Activated CD8-positive, alpha-beta T cell treated with anti-CD3 and anti-CD28 coated beads for 36 hours (primary cell): ENCODE results near the gene HMGA1. TPM values are rescaled to one million over a fixed set of nuclear protein-coding genes. Genes with fewer than 3 reads are reported as not detected.

Source experiments
- ATAC-seq: fragments of 200-7000 bp; cut with Tn5 transposase; one replicate; pipeline ENCODE4 v1.10.0; 2021; ENCODE audit warnings: mild to moderate bottlenecking, moderate library complexity
- CTCF ChIA-PET: fragments of 350-600 bp; sonication (Branson Sonifier 250); formaldehyde crosslinking; loops from one replicate; lab custom pipeline; 2021; ENCODE audit warnings: antibody characterized with exemption; lab: Charles Lee
- POLR2A ChIA-PET: fragments of 350-600 bp; sonication (Branson Sonifier 250); formaldehyde crosslinking; loops from one replicate; lab custom pipeline; 2021; ENCODE audit warnings: antibody characterized with exemption; lab: Charles Lee
- DNase-seq: peaks from one replicate; pipeline ENCODE4 v3.0.0-alpha.2; 2020
- H3K27ac Mint-ChIP-seq: one replicate; pipeline ENCODE4 v1.8.0; 2021; ENCODE audit warnings: mild to moderate bottlenecking, mixed read lengths
- H3K27me3 Mint-ChIP-seq: one replicate; pipeline ENCODE4 v1.8.0; 2021; ENCODE audit warnings: mixed read lengths
- H3K36me3 Mint-ChIP-seq: one replicate; pipeline ENCODE4 v1.8.0; 2021; ENCODE audit warnings: low read depth, mixed read lengths
- H3K4me1 Mint-ChIP-seq: one replicate; pipeline ENCODE4 v1.8.0; 2021; ENCODE audit warnings: low read depth, mixed read lengths
- H3K4me3 Mint-ChIP-seq: one replicate; pipeline ENCODE4 v1.8.0; 2021; ENCODE audit warnings: mild to moderate bottlenecking, moderate library complexity, mixed read lengths
- H3K9me3 Mint-ChIP-seq: one replicate; pipeline ENCODE4 v1.8.0; 2021; ENCODE audit warnings: mixed read lengths
- CTCF ChIP-seq: fragments of 200-600 bp; IDR thresholded peaks from one replicate; pipeline ENCODE4 v1.8.0; 2022; ENCODE audit warnings: antibody characterized with exemption, mild to moderate bottlenecking
- intact Hi-C: fragments of 100-400 bp; cut with micrococcal nuclease; formaldehyde crosslinking; loops from one replicate; pipeline ENCODE4 v1.10.0; 2022
- total RNA-seq, 2 experiments: library from RNA; stranded (reverse); gene quantifications; one replicate each; pipeline ENCODE4 v1.2.3, GENCODE V29; 2021

HMGA1 gene
- total RNA-seq, 2 experiments from 2014 or later = 683 to 709 TPM

GRCh38 chr6:34237722-34238584, 1.3 kb downstream of the HMGA1 start:
- ChIA-PET POLR2A (interaction anchor here (0.8 to 2.4 kb wide), 15 partner anchors 9 to 519 kb away, joined by 3 to 61 read pairs (median 7); partner anchors contain the start of genes NUDT3, RPS10, SMIM29 and SNRPC), CTCF (interaction anchor here (1.4 to 1.5 kb wide), 2 partner anchors 8 to 42 kb away, joined by 3 to 7 read pairs; no protein-coding TSS in a partner anchor)
- intact Hi-C loops = loop anchor here (5.0 kb wide), 1 partner anchor 41 kb away; no protein-coding TSS in a partner anchor
- TF ChIP-seq CTCF = peak; percentile 44
- H3K4me3 Mint-ChIP-seq = peak overlapping the region; percentile 93
- peaks cover 45% of the 10 kb centered on the region for H3K4me1 Mint-ChIP-seq
- ATAC-seq (peak; percentile 14), DNase-seq (peak; percentile 80)
- H3K27ac Mint-ChIP-seq = peak overlapping the region; percentile 97
- no peaks in the 10 kb centered on the region for H3K9me3 Mint-ChIP-seq
- H3K27me3 Mint-ChIP-seq = no peaks in the 10 kb centered on the region
- H3K36me3 Mint-ChIP-seq = peaks cover 46% of the 10 kb centered on the region

GRCh38 chr6:34238585-34239499, 2.2 kb downstream of the HMGA1 start:
- no peak for ATAC-seq
- Mint-ChIP-seq H3K36me3 (peaks cover 55% of the 10 kb centered on the region), H3K27me3 (no peaks in the 10 kb centered on the region), H3K4me1 (peaks cover 54% of the 10 kb centered on the region), H3K27ac (peak overlapping the region; percentile 97), H3K9me3 (no peaks in the 10 kb centered on the region), H3K4me3 (peak overlapping the region; percentile 93)
- intact Hi-C loops = loop anchor here (5.0 kb wide), 1 partner anchor 42 kb away; no protein-coding TSS in a partner anchor
- POLR2A ChIA-PET = interaction anchor here (0.7 to 1.0 kb wide), 3 partner anchors 9 to 176 kb away, joined by 3 read pairs; partner anchors contain the start of gene SMIM29
- CTCF ChIA-PET = no interaction called here
- no peak for DNase-seq
- TF ChIP-seq CTCF = no peak

- no peak for TF ChIP-seq CTCF
These were observed 2.8 kb downstream of the HMGA1 start for GRCh38 chr6:34239500-34239825.

GRCh38 chr6:34239893-34240292, 3.2 kb downstream of the HMGA1 start:
- CTCF ChIA-PET = no interaction called here
- TF ChIP-seq CTCF = no peak
- Mint-ChIP-seq H3K27ac (peak overlapping the region; percentile 97), H3K27me3 (no peaks in the 10 kb centered on the region), H3K9me3 (no peaks in the 10 kb centered on the region), H3K36me3 (peaks cover 62% of the 10 kb centered on the region), H3K4me3 (peak overlapping the region; percentile 93), H3K4me1 (peaks cover 63% of the 10 kb centered on the region)
- ATAC-seq (no peak), DNase-seq (no peak)
- intact Hi-C loops = loop anchor here (5.0 kb wide), 1 partner anchor 43 kb away; no protein-coding TSS in a partner anchor
- POLR2A ChIA-PET = interaction anchor here (1.0 kb wide), 1 partner anchor 9 kb away, joined by 3 read pairs; the partner anchor contains the start of gene SMIM29

More at GRCh38 chr6:34239500-34239825, 2.8 kb downstream of the HMGA1 start:
- intact Hi-C loops = loop anchor here (5.0 kb wide), 1 partner anchor 42 kb away; no protein-coding TSS in a partner anchor
- no peak for DNase-seq
- no peak for ATAC-seq
- Mint-ChIP-seq H3K27ac (peak overlapping the region; percentile 97), H3K4me1 (peaks cover 59% of the 10 kb centered on the region), H3K27me3 (no peaks in the 10 kb centered on the region), H3K9me3 (no peaks in the 10 kb centered on the region), H3K4me3 (peak overlapping the region; percentile 93), H3K36me3 (peaks cover 58% of the 10 kb centered on the region)
- ChIA-PET POLR2A (interaction anchor here (1.0 kb wide), 1 partner anchor 9 kb away, joined by 3 read pairs; the partner anchor contains the start of gene SMIM29), CTCF (no interaction called here)
